Measurements from ENCODE around the gene KCNF1.
"Not testable (repeated sequence)": the region's sequence is repeated elsewhere in the genome, so short reads cannot be mapped to it uniquely, and the experiment has no call there.

Gene KCNF1

GRCh38 chr2:10947005-10947440 is 35.3 kb downstream of the KCNF1 start:
- DNase-seq (ENCODE audit: low read depth), result peak; percentile 61

DNA sequence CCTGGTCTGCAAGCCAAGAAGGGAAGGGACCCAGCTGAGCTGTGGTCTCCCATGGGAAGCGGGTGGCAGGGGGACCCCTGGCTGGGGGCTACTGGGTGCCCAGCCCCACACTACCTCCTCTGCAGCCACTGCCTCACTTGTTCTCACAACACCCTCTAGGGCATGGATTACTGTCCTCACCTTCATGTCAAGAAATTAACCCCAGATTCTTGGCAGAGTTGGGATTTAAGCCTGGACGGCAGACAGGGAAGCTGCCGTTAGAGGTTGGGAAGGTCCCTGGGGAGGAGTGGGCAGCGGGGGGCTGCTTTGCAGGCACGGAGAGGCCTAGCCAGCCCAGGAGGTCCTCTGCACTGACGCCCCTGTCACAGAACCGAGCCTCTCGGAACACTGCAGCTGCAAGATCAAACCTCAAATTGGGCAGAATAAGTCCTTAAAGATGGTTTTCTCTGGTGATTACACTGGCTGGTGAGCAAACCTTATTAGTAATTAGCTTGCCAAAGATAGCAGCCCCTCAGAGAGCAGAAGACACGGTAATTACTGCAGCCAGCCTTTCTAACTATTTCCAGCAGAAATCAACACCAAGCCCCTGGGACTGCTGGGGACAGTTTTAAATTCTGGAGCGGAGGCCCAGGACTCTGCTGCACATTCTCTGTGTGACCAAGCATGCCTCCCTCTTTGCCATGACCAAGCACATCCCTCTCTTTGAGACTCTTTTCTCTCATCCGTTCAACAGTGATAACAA is 35.9 kb downstream of the KCNF1 start:
- DNase-seq (ENCODE audit: low read depth), result no peak

DNA sequence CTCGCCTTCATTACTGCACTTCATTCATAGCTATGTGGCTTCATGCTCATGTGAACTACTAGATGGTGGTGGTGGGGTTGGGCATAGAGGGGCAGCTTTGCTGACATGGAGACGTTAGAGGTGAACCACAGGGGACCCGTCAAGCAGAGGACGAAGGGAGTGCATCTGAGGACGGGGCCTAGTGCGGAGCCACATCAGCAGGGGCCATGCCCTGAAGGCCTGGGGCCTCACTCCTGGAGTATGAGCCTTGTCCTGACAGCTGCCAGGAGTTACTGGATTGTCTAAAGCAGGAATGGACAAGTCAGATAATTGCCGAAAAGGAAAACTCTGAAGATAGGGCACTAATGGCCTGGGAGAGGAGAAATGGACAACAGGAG is 36.4 kb downstream of the KCNF1 start:
- no peak for DNase-seq (ENCODE audit: low read depth)

DNA sequence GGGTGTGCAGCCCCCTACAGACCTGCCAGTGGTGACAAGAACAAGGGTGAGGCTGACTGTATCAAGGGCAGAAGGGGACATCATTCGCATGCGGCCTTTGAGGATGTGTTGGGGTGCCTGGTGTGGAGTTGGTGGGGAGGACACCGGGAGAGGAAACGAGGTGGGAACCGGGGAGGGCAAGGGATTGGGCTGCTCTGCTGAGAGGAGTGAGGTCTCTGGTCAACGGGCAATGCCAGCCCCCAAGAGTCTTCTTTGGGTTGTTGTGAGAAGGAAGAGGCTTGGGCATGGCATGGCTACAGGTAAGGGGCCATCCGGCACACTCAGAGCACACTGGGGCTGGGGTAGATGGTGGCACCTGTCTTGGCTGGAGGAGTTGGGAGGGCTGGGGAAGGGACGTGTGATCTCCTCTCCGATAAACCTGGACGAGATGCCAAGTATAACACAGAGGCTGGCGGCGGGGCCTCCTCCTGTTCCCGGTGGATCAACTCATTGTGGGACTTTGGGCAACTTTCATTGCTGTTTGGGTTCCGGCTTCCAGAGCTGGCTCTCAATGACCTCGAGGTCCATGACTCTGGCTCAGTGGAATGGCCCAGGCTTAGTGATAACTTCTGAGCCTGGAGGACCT is 37.0 kb downstream of the KCNF1 start:
- no peak for DNase-seq (ENCODE audit: low read depth)

DNA sequence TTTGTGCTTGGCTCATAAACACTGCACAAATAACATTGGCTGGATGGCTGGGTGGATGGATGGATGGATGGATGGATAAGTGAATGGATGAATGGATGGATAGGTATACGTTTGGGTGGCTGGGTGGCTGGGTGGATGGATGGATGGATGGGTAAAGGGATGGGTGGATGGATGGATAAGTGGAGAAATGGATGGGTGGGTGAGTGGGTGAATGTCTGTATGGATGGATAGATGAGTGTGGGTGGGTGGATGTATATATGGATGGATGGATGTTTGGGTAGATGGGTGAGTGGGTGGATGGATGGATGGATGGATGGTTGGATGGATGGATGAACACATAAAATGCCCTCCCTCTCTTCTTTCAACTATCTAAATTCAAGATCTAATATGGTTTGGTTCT is 38.1 kb downstream of the KCNF1 start:
- DNase-seq (ENCODE audit: low read depth), result no peak

GRCh38 chr2:10951558-10952414 is 40.1 kb downstream of the KCNF1 start:
- DNase-seq (ENCODE audit: low read depth), result no peak

DNA sequence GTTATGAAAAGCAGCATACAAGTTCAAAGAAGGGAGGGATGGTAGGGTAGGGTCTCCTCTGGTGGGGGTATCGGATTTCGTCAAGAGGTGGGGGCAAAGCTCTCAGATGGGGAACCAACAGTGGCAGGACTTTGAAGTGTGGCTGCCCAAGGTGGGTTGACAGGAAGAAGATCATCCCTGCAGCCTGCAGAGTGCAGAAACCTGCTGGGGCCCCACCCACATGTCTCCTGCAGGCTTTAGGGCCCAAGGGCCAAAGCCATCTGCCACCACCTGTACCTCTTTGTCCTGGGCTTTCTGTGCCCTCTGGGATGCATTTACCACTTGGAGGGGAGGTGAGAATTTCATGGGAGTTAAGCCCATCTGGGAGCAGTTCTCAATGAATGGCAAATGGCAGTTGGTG is 42.7 kb downstream of the KCNF1 start:
- no peak for DNase-seq (ENCODE audit: low read depth)

- peak; percentile 30 for DNase-seq (ENCODE audit: low read depth)
Observed at GRCh38 chr2:10954856-10955818, 43.4 kb downstream of the KCNF1 start.

DNA sequence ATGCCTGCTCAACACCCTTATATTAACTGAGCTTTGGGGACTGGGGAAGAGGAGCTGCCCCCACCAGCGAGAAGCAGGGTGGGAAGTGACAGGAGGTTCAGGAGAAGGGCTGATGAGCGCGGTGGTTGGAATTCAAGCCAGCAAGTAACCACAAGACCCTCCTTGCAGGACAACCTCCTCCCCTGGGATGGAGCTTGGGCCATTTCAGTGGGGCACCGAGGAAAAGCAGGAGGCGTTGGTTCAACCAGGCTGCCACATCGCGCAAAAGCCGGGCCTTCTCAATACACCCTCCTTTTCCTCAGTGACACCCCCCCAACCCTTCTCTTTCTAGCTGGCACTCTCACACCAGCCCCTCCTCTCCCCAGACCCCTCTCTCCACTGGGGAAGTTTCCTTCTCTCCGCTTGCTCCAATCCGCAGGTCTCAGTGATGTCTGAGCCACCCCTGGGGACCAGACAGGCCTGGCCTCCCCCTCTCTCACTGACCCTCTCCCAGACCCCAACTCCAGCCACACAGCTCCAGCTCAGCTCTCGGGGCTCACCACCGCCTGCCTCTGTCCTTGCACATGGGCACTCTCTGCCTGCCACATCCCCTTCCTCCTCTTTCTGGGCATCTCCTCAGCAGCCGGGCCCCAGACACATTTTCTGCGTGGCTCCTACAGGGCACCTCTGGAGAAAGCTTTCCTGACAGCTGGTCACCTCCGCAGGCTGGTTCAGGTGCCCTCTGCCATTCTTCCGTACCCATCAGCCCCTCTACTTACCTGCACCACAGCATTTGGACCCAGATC is 44.5 kb downstream of the KCNF1 start:
- no peak for DNase-seq (ENCODE audit: low read depth)

- peak; percentile 31 for DNase-seq (ENCODE audit: low read depth)
Observed at GRCh38 chr2:10957391-10957790, 45.7 kb downstream of the KCNF1 start.

GRCh38 chr2:10958452-10958851 is 46.7 kb downstream of the KCNF1 start:
- DNase-seq (ENCODE audit: low read depth), result not testable (repeated sequence)

DNA sequence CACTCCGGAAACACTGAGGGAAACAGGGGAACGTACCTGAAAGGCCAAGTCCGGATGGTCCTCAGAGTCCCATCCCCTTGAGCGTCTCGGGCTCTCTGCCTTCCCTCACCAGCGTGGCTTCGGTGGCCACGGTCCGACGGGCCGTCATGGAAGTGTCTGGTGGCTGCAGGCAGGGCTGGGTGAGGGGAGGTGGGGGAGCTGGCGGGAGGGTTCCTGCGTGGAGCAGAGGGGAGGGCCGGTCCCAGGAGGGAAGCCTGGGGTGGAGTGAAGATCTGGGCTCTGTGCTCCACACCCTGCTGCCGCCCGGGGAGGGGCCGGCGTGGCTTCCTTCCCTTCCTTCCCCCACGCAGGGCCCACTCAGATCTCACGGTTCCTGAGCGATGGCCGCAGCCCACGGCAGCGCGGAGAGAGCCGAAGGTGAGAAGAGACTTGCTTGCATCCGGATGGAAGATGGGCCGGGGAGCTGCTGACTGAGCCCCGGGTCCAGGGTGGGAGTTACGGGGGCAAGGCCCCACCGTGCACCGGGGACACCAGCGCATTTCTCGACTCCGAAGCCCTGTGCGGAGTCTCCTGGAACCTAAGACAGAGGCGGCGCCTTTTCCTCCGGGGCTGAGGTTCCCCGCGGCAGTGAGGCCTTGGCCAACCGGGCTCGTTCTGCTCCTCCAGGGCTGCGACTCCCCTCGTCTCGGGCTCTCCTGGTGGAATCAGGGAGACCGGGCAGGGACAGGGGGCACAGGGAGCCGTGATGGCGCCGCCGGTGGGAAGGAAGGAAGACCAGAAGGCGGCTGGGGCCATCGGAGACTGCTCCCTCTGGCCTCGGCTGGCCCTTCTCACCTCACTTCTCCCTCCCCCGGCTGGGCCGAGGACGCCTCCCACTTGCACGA is 49.1 kb downstream of the KCNF1 start:
- DNase-seq (ENCODE audit: low read depth), result no peak

- no peak for DNase-seq (ENCODE audit: low read depth)
Observed at GRCh38 chr2:10961490-10961875, 49.7 kb downstream of the KCNF1 start.

GRCh38 chr2:10962004-10962403 is 50.3 kb downstream of the KCNF1 start:
- no peak for DNase-seq (ENCODE audit: low read depth)

DNA sequence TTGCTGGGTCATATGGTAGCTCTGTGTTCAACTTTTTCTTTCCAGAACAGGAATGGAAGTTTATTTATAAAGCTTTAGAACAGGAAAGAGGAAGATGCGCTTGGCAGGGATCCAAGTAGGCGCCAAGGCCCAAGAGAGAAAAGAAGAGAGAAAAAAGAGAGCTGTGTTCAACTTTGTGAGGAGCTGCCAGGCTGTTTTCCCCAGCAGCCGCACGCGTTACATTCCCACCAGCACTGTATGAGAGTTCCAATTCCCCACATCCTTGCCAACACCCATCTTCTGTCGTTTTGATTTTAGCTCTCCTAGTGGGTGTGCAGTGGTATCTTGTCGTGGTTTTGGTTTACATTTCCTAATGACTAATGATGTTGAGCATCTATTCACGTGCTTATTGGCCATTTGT is 51.4 kb downstream of the KCNF1 start:
- peak; percentile 55 for DNase-seq (ENCODE audit: low read depth)
